GM23338 (cell line): ENCODE results near the gene PHKG1. TPM values are rescaled to one million over a fixed set of nuclear protein-coding genes. Genes with fewer than 3 reads are reported as not detected.
A peak's percentile ranks its signal among the peaks of the same experiment; 100 is the strongest.

Source experiments
- ATAC-seq: fragments of 200-7000 bp; cut with Tn5 transposase; 3 replicates; pipeline ENCODE4 v1.9.1; 2020
- DNase-seq: peaks from one replicate; pipeline ENCODE4 v3.0.0-alpha.2; 2015; ENCODE audit warnings: low spot score
- H2AFZ ChIP-seq: fragments of 200-600 bp; sonication (generic); 2 replicates; pipeline ENCODE4 v1.8.0; 2016; ENCODE audit warnings: antibody characterized with exemption, mild to moderate bottlenecking, moderate library complexity
- H3F3A ChIP-seq: fragments of 200-600 bp; sonication (generic); replicated peaks from 2 replicates; pipeline ENCODE4 v1.8.0; 2017; ENCODE audit warnings: antibody characterized with exemption, mixed run types, low read depth
- H3K27ac ChIP-seq: fragments of 200-600 bp; sonication (generic); 2 replicates; pipeline ENCODE4 v1.6.1; 2016; ENCODE audit warnings: low read depth
- H3K27me3 ChIP-seq: fragments of 200-600 bp; sonication (generic); 2 replicates; pipeline ENCODE4 v1.8.0; 2016; ENCODE audit warnings: mild to moderate bottlenecking, mixed run types, moderate library complexity; ENCODE audit not compliant: insufficient read depth
- H3K36me3 ChIP-seq: fragments of 200-600 bp; sonication (generic); 2 replicates; pipeline ENCODE4 v1.8.0; 2016; ENCODE audit warnings: mild to moderate bottlenecking; ENCODE audit not compliant: insufficient read depth
- H3K4me1 ChIP-seq: fragments of 200-600 bp; sonication (generic); 2 replicates; pipeline ENCODE4 v1.8.0; 2016; ENCODE audit warnings: mild to moderate bottlenecking, moderate library complexity; ENCODE audit not compliant: insufficient read depth
- H3K4me2 ChIP-seq: fragments of 200-600 bp; sonication (generic); 2 replicates; pipeline ENCODE4 v1.7.1; 2017; ENCODE audit warnings: mixed run types
- H3K4me3 ChIP-seq: fragments of 200-600 bp; sonication (generic); 2 replicates; pipeline ENCODE4 v1.6.1; 2016; ENCODE audit warnings: mixed run types
- H3K79me2 ChIP-seq: fragments of 200-600 bp; sonication (generic); replicated peaks from 2 replicates; pipeline ENCODE4 v1.8.0; 2017; ENCODE audit warnings: mild to moderate bottlenecking; ENCODE audit not compliant: insufficient read depth
- H3K9me2 ChIP-seq: fragments of 200-600 bp; sonication (generic); 2 replicates; pipeline ENCODE4 v1.8.0; 2017; ENCODE audit not compliant: insufficient read depth
- H4K20me1 ChIP-seq: fragments of 200-600 bp; sonication (generic); replicated peaks from 2 replicates; pipeline ENCODE4 v1.8.0; 2017; ENCODE audit warnings: mild to moderate bottlenecking; ENCODE audit not compliant: insufficient read depth
- H3K27ac Mint-ChIP-seq: 2 replicates; pipeline ENCODE4 v1.8.0; 2020; ENCODE audit warnings: inconsistent platforms, mild to moderate bottlenecking, moderate library complexity, mixed read lengths
- H3K27me3 Mint-ChIP-seq: 3 replicates; pipeline ENCODE4 v1.8.0; 2022; ENCODE audit warnings: low read depth, mild to moderate bottlenecking, moderate library complexity, mixed read lengths, inconsistent platforms; ENCODE audit not compliant: insufficient read depth, poor library complexity
- H3K36me3 Mint-ChIP-seq: 3 replicates; pipeline ENCODE4 v1.8.0; 2021; ENCODE audit warnings: low read depth, mild to moderate bottlenecking, inconsistent platforms, moderate library complexity, mixed read lengths
- H3K4me1 Mint-ChIP-seq: 3 replicates; pipeline ENCODE4 v1.8.0; 2020; ENCODE audit warnings: mild to moderate bottlenecking, inconsistent platforms, mixed read lengths
- H3K4me3 Mint-ChIP-seq: 3 replicates; pipeline ENCODE4 v1.8.0; 2021; ENCODE audit warnings: moderate library complexity, mild to moderate bottlenecking, inconsistent platforms, mixed read lengths
- H3K9me3 Mint-ChIP-seq: 3 replicates; pipeline ENCODE4 v1.8.0; 2020; ENCODE audit warnings: moderate library complexity, mild to moderate bottlenecking, inconsistent platforms, mixed read lengths
- JUNB ChIP-seq: IDR thresholded peaks from one replicate; pipeline ENCODE4 v1.6.1; 2016; ENCODE audit warnings: antibody characterized with exemption; ENCODE audit not compliant: unreplicated experiment
- NANOG ChIP-seq: IDR thresholded peaks from 2 replicates; pipeline ENCODE4 v1.6.1; 2016; ENCODE audit warnings: antibody characterized with exemption, borderline replicate concordance
- POLR2AphosphoS5 ChIP-seq: IDR thresholded peaks from 2 replicates; pipeline ENCODE4 v1.6.1; 2016; ENCODE audit warnings: antibody characterized with exemption, low read depth
- STAT1 ChIP-seq: IDR thresholded peaks from one replicate; pipeline ENCODE4 v1.6.1; 2016; ENCODE audit warnings: antibody characterized with exemption; ENCODE audit not compliant: unreplicated experiment
- ZNF114 ChIP-seq: fragments of 250-450 bp; sonication (Bioruptor Pico); IDR thresholded peaks from 2 replicates; pipeline ENCODE4 v1.5.0; 2020; ENCODE audit warnings: mild to moderate bottlenecking, moderate library complexity
- ZNF331 ChIP-seq: fragments of 250-450 bp; sonication (Bioruptor Pico); IDR thresholded peaks from 2 replicates; pipeline ENCODE4 v1.5.0; 2020; ENCODE audit warnings: low read depth, mild to moderate bottlenecking, moderate library complexity
- polyA plus RNA-seq: library from polyadenylated mRNA; unstranded; fragments of >200 nt; fragmentation: Nextera tagmentation; extraction: Ambion mirVana; gene quantifications from 2 replicates; pipeline ENCODE4 v1.2.1, GENCODE V29; 2016
- total RNA-seq: library from RNA; depleted of rRNA; stranded (reverse); fragments of >200 nt; shearing (Covaris generic); gene quantifications from 2 replicates; pipeline ENCODE4 v1.2.3, GENCODE V29; 2014
- TF ChIP-seq, protein P1 (sequence below), 2 experiments: fragments of 200-600 bp in 1 of 2; sonication (generic) in 1 of 2; conservative IDR thresholded peaks; 2 replicates each; pipeline versions ENCODE4 v1.5.1 to v1.6.1; 2016 to 2017; ENCODE audit warnings: antibody characterized with exemption in 2 of 2, low read depth in 2 of 2, mild to moderate bottlenecking in 2 of 2, moderate library complexity in 1 of 2
- TF ChIP-seq, protein P2 (sequence below): IDR thresholded peaks from one replicate; pipeline ENCODE4 v1.6.1; 2018; ENCODE audit warnings: antibody characterized with exemption; ENCODE audit not compliant: unreplicated experiment
- TF ChIP-seq, protein P3 (sequence below): IDR thresholded peaks from 2 replicates; pipeline ENCODE4 v1.6.1; 2016; ENCODE audit warnings: antibody characterized with exemption

The PHKG1 gene
- total and polyA plus RNA-seq, 2 experiments from 2014 or later = not detected

DNA sequence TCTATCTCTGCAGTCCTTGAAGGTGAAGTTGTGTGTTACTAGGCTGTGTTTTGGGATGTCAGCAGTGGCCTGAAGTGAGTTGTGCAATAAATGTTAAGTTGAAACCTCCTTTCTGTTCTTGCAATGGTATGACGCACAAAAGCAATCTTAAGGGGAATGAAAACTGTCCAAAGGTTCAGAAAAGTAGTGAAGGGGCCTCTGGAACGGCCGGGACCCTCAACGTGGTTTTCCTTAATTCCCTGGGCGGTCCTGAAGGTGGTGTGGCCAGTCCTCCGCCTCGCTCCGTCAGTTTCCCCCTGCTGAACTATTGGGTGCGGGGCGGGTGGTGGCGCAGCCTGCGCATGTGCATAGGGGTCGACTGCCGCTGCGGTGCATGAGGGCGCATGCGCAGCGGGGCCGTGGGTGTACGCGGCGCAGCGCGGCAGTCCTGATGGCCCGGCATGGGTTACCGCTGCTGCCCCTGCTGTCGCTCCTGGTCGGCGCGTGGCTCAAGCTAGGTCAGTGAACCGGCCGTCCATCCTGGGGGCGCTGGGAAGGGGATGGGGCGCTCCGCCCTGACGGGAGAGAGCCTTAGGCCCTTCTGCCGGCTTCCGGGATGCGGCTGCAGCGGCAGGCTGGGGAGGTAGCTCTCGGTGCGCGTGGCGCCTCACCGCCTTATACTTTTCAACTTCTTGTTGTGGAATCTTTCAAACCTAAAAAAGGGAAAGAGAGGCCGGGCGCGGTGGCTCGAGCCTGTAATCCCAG is 28.7 kb downstream of the PHKG1 start, which contains the start of gene SUMF2:
SUMF2 (plus strand) TSS at position 405 of the 744 bp plus-strand sequence; CDS start at position 431, 26 bp downstream.
- peaks cover 8% of the 10 kb centered on the region; the same call in 1 of the 2 replicates for H3K79me2 ChIP-seq
- H3K36me3 ChIP-seq = peaks cover 41% of the 10 kb centered on the region
- H3K4me3 ChIP-seq = peak within 1 kb of the TSS; percentile 88
- DNase-seq (peak; percentile 93), ATAC-seq (peak; percentile 94)
- H3F3A ChIP-seq = peaks cover 41% of the 10 kb centered on the region
- Mint-ChIP-seq H3K36me3 (peaks cover 64% of the 10 kb centered on the region), H3K4me1 (peaks cover 7% of the 10 kb centered on the region; the same call in 2 of the 3 replicates), H3K9me3 (no peaks in the 10 kb centered on the region), H3K4me3 (peak within 1 kb of the TSS; percentile 90), H3K27me3 (peaks cover 11% of the 10 kb centered on the region), H3K27ac (peak within 1 kb of the TSS; percentile 96)
- peak within 1 kb of the TSS; percentile 96 for H3K27ac ChIP-seq
- 0 out of 2 replicates have a peak, but pooled peaks cover 16% of the 10 kb centered on the region for H4K20me1 ChIP-seq
- H3K9me2 ChIP-seq = no peaks in the 10 kb centered on the region
- no peaks in the 10 kb centered on the region for H3K4me1 ChIP-seq
- peak within 1 kb of the TSS; percentile 90 for H2AFZ ChIP-seq
- no peaks in the 10 kb centered on the region for H3K27me3 ChIP-seq
- peak within 1 kb of the TSS; percentile 87 for H3K4me2 ChIP-seq
- TF ChIP-seq POLR2AphosphoS5 = peak; percentile 94
- no peak for TF ChIP-seq NANOG
- TF ChIP-seq STAT1 = no peak
- TF ChIP-seq, protein P1, sequence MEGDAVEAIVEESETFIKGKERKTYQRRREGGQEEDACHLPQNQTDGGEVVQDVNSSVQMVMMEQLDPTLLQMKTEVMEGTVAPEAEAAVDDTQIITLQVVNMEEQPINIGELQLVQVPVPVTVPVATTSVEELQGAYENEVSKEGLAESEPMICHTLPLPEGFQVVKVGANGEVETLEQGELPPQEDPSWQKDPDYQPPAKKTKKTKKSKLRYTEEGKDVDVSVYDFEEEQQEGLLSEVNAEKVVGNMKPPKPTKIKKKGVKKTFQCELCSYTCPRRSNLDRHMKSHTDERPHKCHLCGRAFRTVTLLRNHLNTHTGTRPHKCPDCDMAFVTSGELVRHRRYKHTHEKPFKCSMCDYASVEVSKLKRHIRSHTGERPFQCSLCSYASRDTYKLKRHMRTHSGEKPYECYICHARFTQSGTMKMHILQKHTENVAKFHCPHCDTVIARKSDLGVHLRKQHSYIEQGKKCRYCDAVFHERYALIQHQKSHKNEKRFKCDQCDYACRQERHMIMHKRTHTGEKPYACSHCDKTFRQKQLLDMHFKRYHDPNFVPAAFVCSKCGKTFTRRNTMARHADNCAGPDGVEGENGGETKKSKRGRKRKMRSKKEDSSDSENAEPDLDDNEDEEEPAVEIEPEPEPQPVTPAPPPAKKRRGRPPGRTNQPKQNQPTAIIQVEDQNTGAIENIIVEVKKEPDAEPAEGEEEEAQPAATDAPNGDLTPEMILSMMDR (conservative IDR thresholded peaks at IDR 0.05; ENCODE audit: low read depth in 2 of 2) = no peak
- TF ChIP-seq JUNB = no peak
- TF ChIP-seq, protein P2, sequence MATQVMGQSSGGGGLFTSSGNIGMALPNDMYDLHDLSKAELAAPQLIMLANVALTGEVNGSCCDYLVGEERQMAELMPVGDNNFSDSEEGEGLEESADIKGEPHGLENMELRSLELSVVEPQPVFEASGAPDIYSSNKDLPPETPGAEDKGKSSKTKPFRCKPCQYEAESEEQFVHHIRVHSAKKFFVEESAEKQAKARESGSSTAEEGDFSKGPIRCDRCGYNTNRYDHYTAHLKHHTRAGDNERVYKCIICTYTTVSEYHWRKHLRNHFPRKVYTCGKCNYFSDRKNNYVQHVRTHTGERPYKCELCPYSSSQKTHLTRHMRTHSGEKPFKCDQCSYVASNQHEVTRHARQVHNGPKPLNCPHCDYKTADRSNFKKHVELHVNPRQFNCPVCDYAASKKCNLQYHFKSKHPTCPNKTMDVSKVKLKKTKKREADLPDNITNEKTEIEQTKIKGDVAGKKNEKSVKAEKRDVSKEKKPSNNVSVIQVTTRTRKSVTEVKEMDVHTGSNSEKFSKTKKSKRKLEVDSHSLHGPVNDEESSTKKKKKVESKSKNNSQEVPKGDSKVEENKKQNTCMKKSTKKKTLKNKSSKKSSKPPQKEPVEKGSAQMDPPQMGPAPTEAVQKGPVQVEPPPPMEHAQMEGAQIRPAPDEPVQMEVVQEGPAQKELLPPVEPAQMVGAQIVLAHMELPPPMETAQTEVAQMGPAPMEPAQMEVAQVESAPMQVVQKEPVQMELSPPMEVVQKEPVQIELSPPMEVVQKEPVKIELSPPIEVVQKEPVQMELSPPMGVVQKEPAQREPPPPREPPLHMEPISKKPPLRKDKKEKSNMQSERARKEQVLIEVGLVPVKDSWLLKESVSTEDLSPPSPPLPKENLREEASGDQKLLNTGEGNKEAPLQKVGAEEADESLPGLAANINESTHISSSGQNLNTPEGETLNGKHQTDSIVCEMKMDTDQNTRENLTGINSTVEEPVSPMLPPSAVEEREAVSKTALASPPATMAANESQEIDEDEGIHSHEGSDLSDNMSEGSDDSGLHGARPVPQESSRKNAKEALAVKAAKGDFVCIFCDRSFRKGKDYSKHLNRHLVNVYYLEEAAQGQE = peak; percentile 22
- TF ChIP-seq ZNF114 (CRISPR knock-in tag) = no peak

DNA sequence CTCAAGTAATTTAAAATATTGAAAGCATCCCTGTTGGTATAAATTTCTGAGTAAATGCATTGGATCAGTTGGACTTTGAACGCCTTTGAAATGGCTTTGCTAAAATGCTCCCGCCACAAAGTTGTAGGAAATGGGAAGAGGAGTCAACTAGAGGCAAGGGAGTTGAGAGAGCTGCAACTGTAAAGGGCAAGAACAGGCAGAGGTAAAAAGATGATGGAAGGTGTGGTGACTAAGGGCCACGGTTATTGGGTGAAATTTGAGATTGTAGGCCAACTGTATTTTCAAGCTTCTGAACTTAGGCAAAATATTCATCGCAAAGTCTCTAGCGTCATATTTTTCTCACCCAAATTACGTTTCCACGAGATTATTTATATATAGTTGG is 29.3 kb downstream of the PHKG1 start:
- H3K27me3 ChIP-seq = no peaks in the 10 kb centered on the region
- Mint-ChIP-seq H3K36me3 (peaks cover 64% of the 10 kb centered on the region), H3K27me3 (peaks cover 11% of the 10 kb centered on the region), H3K9me3 (no peaks in the 10 kb centered on the region), H3K27ac (peak overlapping the region; percentile 96), H3K4me3 (peak overlapping the region; percentile 90), H3K4me1 (peaks cover 7% of the 10 kb centered on the region; the same call in 2 of the 3 replicates)
- H3K9me2 ChIP-seq = no peaks in the 10 kb centered on the region
- DNase-seq = peak; percentile 11
- no peaks in the 10 kb centered on the region for H3K4me1 ChIP-seq
- H3K4me2 ChIP-seq = peak overlapping the region; percentile 87
- peak overlapping the region; percentile 88; the same call in 1 of the 2 replicates for H3K4me3 ChIP-seq
- ATAC-seq = peak; percentile 6; the same call in 2 of the 3 replicates
- peaks cover 16% of the 10 kb centered on the region; the same call in 1 of the 2 replicates for H4K20me1 ChIP-seq
- peaks cover 12% of the 10 kb centered on the region; the same call in 1 of the 2 replicates for H3K79me2 ChIP-seq
- H3K36me3 ChIP-seq = peaks cover 46% of the 10 kb centered on the region
- no peak overlapping the region for H2AFZ ChIP-seq
- H3F3A ChIP-seq = peaks cover 42% of the 10 kb centered on the region
- peak overlapping the region; percentile 96 for H3K27ac ChIP-seq
- TF ChIP-seq, protein P3, sequence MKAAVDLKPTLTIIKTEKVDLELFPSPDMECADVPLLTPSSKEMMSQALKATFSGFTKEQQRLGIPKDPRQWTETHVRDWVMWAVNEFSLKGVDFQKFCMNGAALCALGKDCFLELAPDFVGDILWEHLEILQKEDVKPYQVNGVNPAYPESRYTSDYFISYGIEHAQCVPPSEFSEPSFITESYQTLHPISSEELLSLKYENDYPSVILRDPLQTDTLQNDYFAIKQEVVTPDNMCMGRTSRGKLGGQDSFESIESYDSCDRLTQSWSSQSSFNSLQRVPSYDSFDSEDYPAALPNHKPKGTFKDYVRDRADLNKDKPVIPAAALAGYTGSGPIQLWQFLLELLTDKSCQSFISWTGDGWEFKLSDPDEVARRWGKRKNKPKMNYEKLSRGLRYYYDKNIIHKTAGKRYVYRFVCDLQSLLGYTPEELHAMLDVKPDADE = no peak
- TF ChIP-seq ZNF331 (CRISPR knock-in tag) (no peak), POLR2AphosphoS5 (no peak)
